Activated CD4-positive, alpha-beta memory T cell treated with anti-CD3 and anti-CD28 coated beads for 36 hours (primary cell): Measurements from ENCODE around the gene DNASE1L3. TPM values are rescaled to one million over a fixed set of nuclear protein-coding genes. Genes with fewer than 3 reads are reported as not detected.

Source experiments
- CTCF ChIA-PET: fragments of 350-600 bp; sonication (Branson Sonifier 250); formaldehyde crosslinking; loops from one replicate; lab custom pipeline; 2021; ENCODE audit warnings: antibody characterized with exemption, inconsistent platforms; lab: Charles Lee
- POLR2A ChIA-PET: fragments of 350-600 bp; sonication (Branson Sonifier 250); formaldehyde crosslinking; loops from one replicate; lab custom pipeline; 2021; ENCODE audit warnings: antibody characterized with exemption; lab: Charles Lee
- DNase-seq: peaks from one replicate; pipeline ENCODE4 v3.0.0-alpha.2; 2020
- H3K27ac Mint-ChIP-seq: one replicate; pipeline ENCODE4 v1.8.0; 2021; ENCODE audit warnings: mixed read lengths
- H3K27me3 Mint-ChIP-seq: one replicate; pipeline ENCODE4 v1.8.0; 2021; ENCODE audit warnings: mixed read lengths
- H3K36me3 Mint-ChIP-seq: one replicate; pipeline ENCODE4 v1.8.0; 2021; ENCODE audit warnings: mixed read lengths
- H3K4me1 Mint-ChIP-seq: one replicate; pipeline ENCODE4 v1.8.0; 2021; ENCODE audit warnings: low read depth, mixed read lengths
- H3K4me3 Mint-ChIP-seq: one replicate; pipeline ENCODE4 v1.8.0; 2021; ENCODE audit warnings: mild to moderate bottlenecking, mixed read lengths
- H3K9me3 Mint-ChIP-seq: one replicate; pipeline ENCODE4 v1.8.0; 2021; ENCODE audit warnings: mixed read lengths
- intact Hi-C: fragments of 100-400 bp; cut with micrococcal nuclease; formaldehyde crosslinking; loops from one replicate; pipeline ENCODE4 v1.15.1; 2023
- total RNA-seq, 2 experiments: library from RNA; stranded (reverse); gene quantifications; one replicate each; pipeline ENCODE4 v1.2.3, GENCODE V29; 2021

Gene DNASE1L3
- total RNA-seq, 2 experiments from 2014 or later: not detected

GRCh38 chr3:58183891-58184290, 26.9 kb downstream of the DNASE1L3 start:
- POLR2A ChIA-PET: interaction anchor here (0.5 kb wide), 1 partner anchor 48 kb away, joined by 3 read pairs; no protein-coding TSS in a partner anchor
- CTCF ChIA-PET: interaction anchor here (0.8 to 7.7 kb wide), 5 partner anchors 17 to 123 kb away, joined by 3 to 188 read pairs (median 6); partner anchors contain the start of genes HTD2 and RPP14

GRCh38 chr3:58183221-58183620, 27.6 kb downstream of the DNASE1L3 start:
- intact Hi-C loops: loop anchor here (10.0 kb wide), 1 partner anchor 232 kb away; no protein-coding TSS in a partner anchor
- DNase-seq: no peak
- H3K4me1 Mint-ChIP-seq: peaks cover 8% of the 10 kb centered on the region
- H3K27ac Mint-ChIP-seq: no peak overlapping the region
- POLR2A ChIA-PET: no interaction called here
- H3K9me3 Mint-ChIP-seq: no peaks in the 10 kb centered on the region
- CTCF ChIA-PET: interaction anchor here (0.8 to 7.5 kb wide), 3 partner anchors 16 to 124 kb away, joined by 3 to 56 read pairs (median 6); partner anchors contain the start of genes HTD2 and RPP14
- H3K27me3 Mint-ChIP-seq: no peaks in the 10 kb centered on the region
- no peak overlapping the region for H3K4me3 Mint-ChIP-seq
- H3K36me3 Mint-ChIP-seq: no peaks in the 10 kb centered on the region

More at GRCh38 chr3:58183891-58184290, 26.9 kb downstream of the DNASE1L3 start:
- H3K4me3 Mint-ChIP-seq: no peak overlapping the region
- H3K36me3 Mint-ChIP-seq: no peaks in the 10 kb centered on the region
- no peak overlapping the region for H3K27ac Mint-ChIP-seq
- DNase-seq: no peak
- H3K4me1 Mint-ChIP-seq: peaks cover 2% of the 10 kb centered on the region
- H3K9me3 Mint-ChIP-seq: no peaks in the 10 kb centered on the region
- H3K27me3 Mint-ChIP-seq: no peaks in the 10 kb centered on the region
- intact Hi-C loops: loop anchor here (10.0 kb wide), 1 partner anchor 231 kb away; no protein-coding TSS in a partner anchor

- H3K36me3 Mint-ChIP-seq: no peaks in the 10 kb centered on the region
- H3K27ac Mint-ChIP-seq: no peak overlapping the region
- no peaks in the 10 kb centered on the region for H3K9me3 Mint-ChIP-seq
- H3K4me1 Mint-ChIP-seq: peaks cover 11% of the 10 kb centered on the region
- no peak for DNase-seq
- intact Hi-C loops: loop anchor here (10.0 kb wide), 1 partner anchor 234 kb away; no protein-coding TSS in a partner anchor
- H3K4me3 Mint-ChIP-seq: no peak overlapping the region
- POLR2A ChIA-PET: no interaction called here
- CTCF ChIA-PET: interaction anchor here (0.8 kb wide), 1 partner anchor 172 kb away, joined by 3 read pairs; no protein-coding TSS in a partner anchor
- no peaks in the 10 kb centered on the region for H3K27me3 Mint-ChIP-seq
Observed at GRCh38 chr3:58180940-58181587, 29.7 kb downstream of the DNASE1L3 start.

- Mint-ChIP-seq H3K36me3 (no peaks in the 10 kb centered on the region), H3K27me3 (no peaks in the 10 kb centered on the region), H3K27ac (no peak overlapping the region), H3K9me3 (no peaks in the 10 kb centered on the region), H3K4me3 (no peak overlapping the region), H3K4me1 (peaks cover 11% of the 10 kb centered on the region)
- ChIA-PET CTCF (interaction anchor here (0.8 to 1.2 kb wide), 3 partner anchors 13 to 173 kb away, joined by 3 to 9 read pairs (median 4); no protein-coding TSS in a partner anchor), POLR2A (no interaction called here)
- no peak for DNase-seq
- intact Hi-C loops: loop anchor here (10.0 kb wide), 1 partner anchor 235 kb away; no protein-coding TSS in a partner anchor
Observed at GRCh38 chr3:58180099-58180880, 30.5 kb downstream of the DNASE1L3 start.

- DNase-seq: no peak
- ChIA-PET CTCF (interaction anchor here (1.0 to 3.5 kb wide), 7 partner anchors 7 to 174 kb away, joined by 3 to 37 read pairs (median 20); partner anchors contain the start of genes HTD2 and RPP14), POLR2A (no interaction called here)
- intact Hi-C loops: loop anchor here (2.0 to 10.0 kb wide), 3 partner anchors 35 to 235 kb away; no protein-coding TSS in a partner anchor
- H3K9me3 Mint-ChIP-seq: no peaks in the 10 kb centered on the region
- H3K4me3 Mint-ChIP-seq: no peak overlapping the region
- no peaks in the 10 kb centered on the region for H3K36me3 Mint-ChIP-seq
- H3K27me3 Mint-ChIP-seq: no peaks in the 10 kb centered on the region
- H3K27ac Mint-ChIP-seq: no peak overlapping the region
- H3K4me1 Mint-ChIP-seq: peaks cover 11% of the 10 kb centered on the region
Observed at GRCh38 chr3:58179235-58180098, 31.3 kb downstream of the DNASE1L3 start.

GRCh38 chr3:58178528-58179234, 32.1 kb downstream of the DNASE1L3 start:
- intact Hi-C loops: loop anchor here (2.0 kb wide), 2 partner anchors 36 to 222 kb away; no protein-coding TSS in a partner anchor
- Mint-ChIP-seq H3K27me3 (no peaks in the 10 kb centered on the region), H3K27ac (no peak overlapping the region), H3K4me3 (peak overlapping the region; percentile 39), H3K4me1 (peaks cover 11% of the 10 kb centered on the region), H3K9me3 (no peaks in the 10 kb centered on the region), H3K36me3 (no peaks in the 10 kb centered on the region)
- peak; percentile 50 for DNase-seq
- ChIA-PET CTCF (interaction anchor here (0.6 to 3.5 kb wide), 24 partner anchors 8 to 452 kb away, joined by 3 to 37 read pairs (median 5); partner anchors contain the start of genes DNASE1L3, HTD2 and RPP14), POLR2A (interaction anchor here (0.6 kb wide), 1 partner anchor 131 kb away, joined by 3 read pairs; no protein-coding TSS in a partner anchor)

GRCh38 chr3:58177747-58178527, 32.8 kb downstream of the DNASE1L3 start:
- H3K4me1 Mint-ChIP-seq: peaks cover 11% of the 10 kb centered on the region
- intact Hi-C loops: loop anchor here (2.0 kb wide), 2 partner anchors 37 to 221 kb away; no protein-coding TSS in a partner anchor
- DNase-seq: peak; percentile 92
- H3K9me3 Mint-ChIP-seq: no peaks in the 10 kb centered on the region
- no peaks in the 10 kb centered on the region for H3K27me3 Mint-ChIP-seq
- H3K27ac Mint-ChIP-seq: no peak overlapping the region
- no peaks in the 10 kb centered on the region for H3K36me3 Mint-ChIP-seq
- peak overlapping the region; percentile 39 for H3K4me3 Mint-ChIP-seq
- ChIA-PET CTCF (interaction anchor here (0.6 to 3.5 kb wide), 39 partner anchors 9 to 735 kb away, joined by 3 to 37 read pairs (median 4); partner anchors contain the start of genes DNASE1L3, FLNB, HTD2 and RPP14), POLR2A (interaction anchor here (0.6 kb wide), 1 partner anchor 130 kb away, joined by 3 read pairs; no protein-coding TSS in a partner anchor)

GRCh38 chr3:58176827-58177489, 33.8 kb downstream of the DNASE1L3 start:
- Mint-ChIP-seq H3K27ac (no peak overlapping the region), H3K4me1 (peaks cover 11% of the 10 kb centered on the region), H3K27me3 (no peaks in the 10 kb centered on the region), H3K36me3 (no peaks in the 10 kb centered on the region), H3K9me3 (no peaks in the 10 kb centered on the region), H3K4me3 (no peak overlapping the region)
- intact Hi-C loops: no loop called here
- CTCF ChIA-PET: interaction anchor here (0.6 to 3.5 kb wide), 38 partner anchors 10 to 1203 kb away, joined by 3 to 37 read pairs (median 4); partner anchors contain the start of genes DNASE1L3, FLNB, HTD2 and RPP14
- POLR2A ChIA-PET: interaction anchor here (0.7 kb wide), 1 partner anchor 1926 kb away, joined by 3 read pairs; no protein-coding TSS in a partner anchor
- no peak for DNase-seq

GRCh38 chr3:58176185-58176530, 34.6 kb downstream of the DNASE1L3 start:
- intact Hi-C loops: no loop called here
- DNase-seq: no peak
- H3K4me1 Mint-ChIP-seq: peaks cover 11% of the 10 kb centered on the region
- no peaks in the 10 kb centered on the region for H3K9me3 Mint-ChIP-seq
- H3K36me3 Mint-ChIP-seq: no peaks in the 10 kb centered on the region
- CTCF ChIA-PET: no interaction called here
- no peak overlapping the region for H3K27ac Mint-ChIP-seq
- POLR2A ChIA-PET: no interaction called here
- H3K4me3 Mint-ChIP-seq: no peak overlapping the region
- no peaks in the 10 kb centered on the region for H3K27me3 Mint-ChIP-seq
